DND-41 (cell line): ENCODE data around the gene HRH2.
"Not testable (repeated sequence)": the region's sequence is repeated elsewhere in the genome, so short reads cannot be mapped to it uniquely, and the experiment has no call there.

Experiments
- ATAC-seq: fragments of 200-7000 bp; cut with Tn5 transposase; 3 replicates; pipeline ENCODE4 v1.9.1; 2021; ENCODE audit warnings: low read depth; ENCODE audit not compliant: insufficient read depth
- DNase-seq: peaks from one replicate; pipeline ENCODE4 v3.0.0-alpha.2; 2020
- H2AFZ ChIP-seq: 2 replicates; pipeline ENCODE4 v1.6.0; 2012; ENCODE audit warnings: low read depth, low read length
- H3K27ac ChIP-seq: 2 replicates; pipeline ENCODE4 v1.5.1; 2012; ENCODE audit warnings: low read length, inconsistent platforms
- H3K27me3 ChIP-seq: fragments of 200-600 bp; sonication (generic); 2 replicates; pipeline ENCODE4 v1.6.0; 2012; ENCODE audit warnings: low read length, mild to moderate bottlenecking, inconsistent platforms; ENCODE audit not compliant: insufficient read depth, poor library complexity
- H3K36me3 ChIP-seq: 2 replicates; pipeline ENCODE4 v1.5.1; 2012; ENCODE audit warnings: low read length, inconsistent platforms; ENCODE audit not compliant: insufficient read depth
- H3K4me1 ChIP-seq: 2 replicates; pipeline ENCODE4 v1.5.1; 2012; ENCODE audit warnings: mild to moderate bottlenecking, low read length; ENCODE audit not compliant: insufficient read depth
- H3K4me2 ChIP-seq: 2 replicates; pipeline ENCODE4 v1.6.0; 2012; ENCODE audit warnings: mild to moderate bottlenecking, moderate library complexity, low read length, inconsistent platforms; ENCODE audit not compliant: insufficient read depth
- H3K4me3 ChIP-seq, 2 experiments: fragments of 200-600 bp in 1 of 2; shearing (Covaris generic) in 1 of 2; 2 replicates each; pipeline ENCODE4 v1.5.1; 2012 to 2016; ENCODE audit warnings: inconsistent platforms in 2 of 2, low read length in 2 of 2, mild to moderate bottlenecking in 2 of 2, low read depth in 1 of 2, moderate library complexity in 1 of 2
- H3K79me2 ChIP-seq: 2 replicates; pipeline ENCODE4 v1.6.0; 2012; ENCODE audit warnings: low read length, inconsistent platforms; ENCODE audit not compliant: insufficient read depth
- H3K9ac ChIP-seq: 2 replicates; pipeline ENCODE4 v1.6.0; 2012; ENCODE audit warnings: low read depth, mild to moderate bottlenecking, inconsistent platforms, low read length, moderate library complexity
- H3K9me3 ChIP-seq: 2 replicates; pipeline ENCODE4 v1.5.1; 2012; ENCODE audit warnings: low read length, moderate library complexity, mild to moderate bottlenecking, inconsistent platforms; ENCODE audit not compliant: insufficient read depth, severe bottlenecking
- H4K20me1 ChIP-seq: 2 replicates; pipeline ENCODE4 v1.6.0; 2012; ENCODE audit warnings: low read length; ENCODE audit not compliant: insufficient read depth
- CTCF ChIP-seq: IDR thresholded peaks from 2 replicates; pipeline ENCODE4 v1.5.1; 2012; ENCODE audit warnings: borderline replicate concordance, low read length, moderate library complexity, mild to moderate bottlenecking; ENCODE audit not compliant: poor library complexity, severe bottlenecking; ENCODE audit errors: extremely low read depth
- EZH2 ChIP-seq: IDR thresholded peaks from 3 replicates; pipeline ENCODE4 v1.6.1; 2012; ENCODE audit warnings: borderline replicate concordance, low read depth, mild to moderate bottlenecking, moderate library complexity, low read length, inconsistent platforms; ENCODE audit not compliant: severe bottlenecking

The HRH2 gene

GRCh38 chr5:175752826-175753535 is 95.1 kb downstream of the HRH2 start:
- no peaks in the 10 kb centered on the region for H3K9me3 ChIP-seq
- no peak for DNase-seq
- H3K27ac ChIP-seq = no peak overlapping the region

GRCh38 chr5:175753536-175754402 is 95.9 kb downstream of the HRH2 start:
- no peak for ATAC-seq
- DNase-seq = no peak
- H3K79me2 ChIP-seq = no peaks in the 10 kb centered on the region
- no peak overlapping the region for H3K9ac ChIP-seq
- no peak overlapping the region for H2AFZ ChIP-seq
- H3K36me3 ChIP-seq = no peaks in the 10 kb centered on the region
- H3K4me3 ChIP-seq = no peak overlapping the region
- H3K27ac ChIP-seq = no peak overlapping the region
- no peaks in the 10 kb centered on the region for H3K9me3 ChIP-seq
- no peak for TF ChIP-seq EZH2
- TF ChIP-seq CTCF = no peak
- no peak overlapping the region for H3K4me2 ChIP-seq
- peaks cover 1% of the 10 kb centered on the region for H3K27me3 ChIP-seq
- no peaks in the 10 kb centered on the region for H4K20me1 ChIP-seq
- no peaks in the 10 kb centered on the region for H3K4me1 ChIP-seq

More at GRCh38 chr5:175752826-175753535, 95.1 kb downstream of the HRH2 start:
- H2AFZ ChIP-seq = no peak overlapping the region
- H3K9ac ChIP-seq = no peak overlapping the region
- peaks cover 4% of the 10 kb centered on the region for H3K27me3 ChIP-seq
- no peaks in the 10 kb centered on the region for H3K4me1 ChIP-seq
- no peak overlapping the region for H3K4me2 ChIP-seq
- no peak for ATAC-seq
- no peaks in the 10 kb centered on the region for H3K79me2 ChIP-seq
- 0 out of 2 replicates have a peak, but pooled peaks cover 2% of the 10 kb centered on the region for H4K20me1 ChIP-seq
- TF ChIP-seq EZH2 = no peak
- TF ChIP-seq CTCF = no peak
- H3K36me3 ChIP-seq = no peaks in the 10 kb centered on the region
- H3K4me3 ChIP-seq = no peak overlapping the region

GRCh38 chr5:175759991-175760390 is 102.1 kb downstream of the HRH2 start:
- not testable (repeated sequence) for ATAC-seq, H2AFZ ChIP-seq, H3K27me3 ChIP-seq, H3K27ac ChIP-seq, H3K79me2 ChIP-seq, H3K4me1 ChIP-seq, H3K36me3 ChIP-seq, H3K9me3 ChIP-seq, DNase-seq, H3K9ac ChIP-seq, H3K4me2 ChIP-seq, H4K20me1 ChIP-seq, H3K4me3 ChIP-seq
